SH-SY5Y (cell line): Measurements from ENCODE around the gene OSBPL3.

Source experiments
- GATA2 ChIP-seq: IDR thresholded peaks from 2 replicates; pipeline ENCODE4 v1.6.1; 2011; ENCODE audit warnings: mild to moderate bottlenecking, low read depth, low read length
- GATA3 ChIP-seq: IDR thresholded peaks from 2 replicates; pipeline ENCODE4 v1.6.1; 2011; ENCODE audit warnings: low read depth, mild to moderate bottlenecking, low read length, moderate library complexity

DNA sequence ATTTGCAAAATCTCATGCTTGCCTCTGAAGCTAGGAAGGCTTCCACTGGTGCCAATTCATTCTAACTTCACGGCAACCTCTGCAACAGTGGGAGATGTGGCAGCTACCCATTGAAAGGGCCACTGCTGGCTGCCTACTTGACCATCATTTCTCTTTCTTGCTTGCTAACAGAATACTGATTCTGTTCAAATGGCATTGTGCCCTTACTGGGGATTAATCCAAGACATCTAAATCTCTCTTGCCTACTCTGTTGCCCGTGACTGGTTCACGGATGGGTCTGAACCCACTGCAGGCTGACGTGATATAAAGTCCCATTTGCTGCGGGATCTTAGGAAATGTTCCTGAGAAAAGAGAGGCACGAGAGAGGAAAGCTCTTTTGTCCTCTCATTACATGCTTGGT, 171.5 kb downstream of the OSBPL3 start:
- TF ChIP-seq GATA2 = no peak
- no peak for TF ChIP-seq GATA3
